Thyroid gland (tissue), 4 donors: ENCODE measurements around the gene CCDC192.

Experiments
- POLR2A ChIP-seq, 2 donors: fragments of 450-650 bp; IDR thresholded peaks; one replicate each; pipeline ENCODE4 v1.6.1; 2017; ENCODE audit warnings: antibody characterized with exemption in 2 of 2, mild to moderate bottlenecking in 2 of 2, moderate library complexity in 1 of 2
- TF ChIP-seq, protein P1 (sequence below), 6 experiments: fragments of 200-600 bp in 3 of 6; fragments of 450-650 bp in 3 of 6; sonication (generic) in 3 of 6; IDR thresholded peaks; one replicate each; pipeline ENCODE4 v1.5.1; 2016 to 2019; ENCODE audit warnings: antibody characterized with exemption in 6 of 6, mild to moderate bottlenecking in 2 of 6, inconsistent platforms in 1 of 6, moderate library complexity in 1 of 6

DNA sequence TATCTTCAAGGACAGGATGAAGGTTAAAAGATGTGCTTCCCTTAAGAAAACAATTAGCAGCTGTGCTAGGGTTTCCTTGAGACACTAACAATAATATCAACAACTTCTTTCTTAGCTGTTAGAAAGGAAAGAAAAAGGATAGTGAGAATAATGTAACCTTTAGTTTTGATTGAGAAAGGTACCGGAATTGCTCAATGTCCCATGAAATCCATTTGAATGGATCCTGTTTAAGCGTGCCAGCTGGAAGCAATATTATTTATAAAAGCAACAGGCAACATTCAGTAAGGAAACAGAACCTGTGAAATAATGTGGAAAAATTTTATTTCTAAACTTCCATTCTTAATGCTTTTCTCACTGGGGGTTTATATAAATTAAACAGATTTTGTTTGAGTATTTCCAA, 120.9 kb downstream of the CCDC192 start:
- TF ChIP-seq, protein P1, sequence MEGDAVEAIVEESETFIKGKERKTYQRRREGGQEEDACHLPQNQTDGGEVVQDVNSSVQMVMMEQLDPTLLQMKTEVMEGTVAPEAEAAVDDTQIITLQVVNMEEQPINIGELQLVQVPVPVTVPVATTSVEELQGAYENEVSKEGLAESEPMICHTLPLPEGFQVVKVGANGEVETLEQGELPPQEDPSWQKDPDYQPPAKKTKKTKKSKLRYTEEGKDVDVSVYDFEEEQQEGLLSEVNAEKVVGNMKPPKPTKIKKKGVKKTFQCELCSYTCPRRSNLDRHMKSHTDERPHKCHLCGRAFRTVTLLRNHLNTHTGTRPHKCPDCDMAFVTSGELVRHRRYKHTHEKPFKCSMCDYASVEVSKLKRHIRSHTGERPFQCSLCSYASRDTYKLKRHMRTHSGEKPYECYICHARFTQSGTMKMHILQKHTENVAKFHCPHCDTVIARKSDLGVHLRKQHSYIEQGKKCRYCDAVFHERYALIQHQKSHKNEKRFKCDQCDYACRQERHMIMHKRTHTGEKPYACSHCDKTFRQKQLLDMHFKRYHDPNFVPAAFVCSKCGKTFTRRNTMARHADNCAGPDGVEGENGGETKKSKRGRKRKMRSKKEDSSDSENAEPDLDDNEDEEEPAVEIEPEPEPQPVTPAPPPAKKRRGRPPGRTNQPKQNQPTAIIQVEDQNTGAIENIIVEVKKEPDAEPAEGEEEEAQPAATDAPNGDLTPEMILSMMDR (IDR thresholded peaks at IDR 0.05) = no peak
- TF ChIP-seq POLR2A (IDR thresholded peaks at IDR 0.05) = no peak
